DLD1 (cell line): ENCODE results near the gene TRAPPC12.
"Not testable (repeated sequence)": the region's sequence is repeated elsewhere in the genome, so short reads cannot be mapped to it uniquely, and the experiment has no call there.

Experiments
- in situ Hi-C: cut with HindIII; loops from 2 replicates; pipeline ENCODE4 v1.10.0; 2017; ENCODE audit warnings: low sequenced_read_pairs

The TRAPPC12 gene

GRCh38 chr2:3498783-3499394, 119.4 kb downstream of the TRAPPC12 start:
- in situ Hi-C loops, result no loop called here

- in situ Hi-C loops, result no loop called here
Observed at GRCh38 chr2:3500326-3500899, 120.9 kb downstream of the TRAPPC12 start.

GRCh38 chr2:3503046-3503445, 123.6 kb downstream of the TRAPPC12 start:
- in situ Hi-C loops, result no loop called here

GRCh38 chr2:3503483-3503882, 124.0 kb downstream of the TRAPPC12 start:
- in situ Hi-C loops, result no loop called here

GRCh38 chr2:3504741-3505140, 125.2 kb downstream of the TRAPPC12 start:
- in situ Hi-C loops, result no loop called here

- in situ Hi-C loops, result no loop called here
Observed at GRCh38 chr2:3505771-3506170, 126.3 kb downstream of the TRAPPC12 start.

GRCh38 chr2:3512086-3512485, 132.6 kb downstream of the TRAPPC12 start:
- in situ Hi-C loops, result no loop called here

GRCh38 chr2:3513026-3513810, 133.7 kb downstream of the TRAPPC12 start:
- in situ Hi-C loops, result no loop called here

GRCh38 chr2:3515438-3515837, 135.9 kb downstream of the TRAPPC12 start:
- in situ Hi-C loops, result not testable (repeated sequence)

GRCh38 chr2:3516831-3517230, 137.3 kb downstream of the TRAPPC12 start:
- in situ Hi-C loops, result no loop called here

- in situ Hi-C loops, result no loop called here
Observed at GRCh38 chr2:3517948-3518495, 138.5 kb downstream of the TRAPPC12 start.

- in situ Hi-C loops, result no loop called here
Observed at GRCh38 chr2:3518496-3519254, 139.2 kb downstream of the TRAPPC12 start.

- in situ Hi-C loops, result no loop called here
Observed at GRCh38 chr2:3519255-3520205, 140.0 kb downstream of the TRAPPC12 start, which contains the start of gene ADI1. Gene ADI1, minus strand, starts transcription at chr2:3519531. Its CDS starts 44 bp downstream, at chr2:3519487.

GRCh38 chr2:3520591-3520990, 141.1 kb downstream of the TRAPPC12 start:
- in situ Hi-C loops, result no loop called here

GRCh38 chr2:3522961-3523421, 143.5 kb downstream of the TRAPPC12 start:
- in situ Hi-C loops, result no loop called here

GRCh38 chr2:3523551-3524041, 144.1 kb downstream of the TRAPPC12 start:
- in situ Hi-C loops, result no loop called here

GRCh38 chr2:3526871-3527270, 147.4 kb downstream of the TRAPPC12 start:
- in situ Hi-C loops, result no loop called here

- in situ Hi-C loops, result no loop called here
Observed at GRCh38 chr2:3527886-3528785, 148.6 kb downstream of the TRAPPC12 start.
